Stomach (tissue), 4 donors: ENCODE measurements around the gene STAT5A.

Experiments
- EP300 ChIP-seq: sonication (generic); formaldehyde crosslinking; IDR thresholded peaks from one replicate; pipeline ENCODE4 v1.6.1; 2017; ENCODE audit warnings: antibody characterized with exemption
- POLR2AphosphoS5 ChIP-seq, 3 donors: sonication (generic); formaldehyde crosslinking; IDR thresholded peaks; one replicate each; pipeline ENCODE4 v1.6.1; 2016; ENCODE audit warnings: antibody characterized with exemption in 3 of 3

- TF ChIP-seq EP300 (no peak), POLR2AphosphoS5 (IDR thresholded peaks at IDR 0.05) (no peak)
These were observed 49.1 kb downstream of the STAT5A start for GRCh38 chr17:42337442-42337841.
